ENCODE measurements around the gene BACH2. TPM values are rescaled to one million over a fixed set of nuclear protein-coding genes. Genes with fewer than 3 reads are reported as not detected.

The BACH2 gene
- total and polyA plus RNA-seq, 2 experiments from 2014 or later = 1.6 to 5.7 TPM

- TF ChIP-seq, protein P1, sequence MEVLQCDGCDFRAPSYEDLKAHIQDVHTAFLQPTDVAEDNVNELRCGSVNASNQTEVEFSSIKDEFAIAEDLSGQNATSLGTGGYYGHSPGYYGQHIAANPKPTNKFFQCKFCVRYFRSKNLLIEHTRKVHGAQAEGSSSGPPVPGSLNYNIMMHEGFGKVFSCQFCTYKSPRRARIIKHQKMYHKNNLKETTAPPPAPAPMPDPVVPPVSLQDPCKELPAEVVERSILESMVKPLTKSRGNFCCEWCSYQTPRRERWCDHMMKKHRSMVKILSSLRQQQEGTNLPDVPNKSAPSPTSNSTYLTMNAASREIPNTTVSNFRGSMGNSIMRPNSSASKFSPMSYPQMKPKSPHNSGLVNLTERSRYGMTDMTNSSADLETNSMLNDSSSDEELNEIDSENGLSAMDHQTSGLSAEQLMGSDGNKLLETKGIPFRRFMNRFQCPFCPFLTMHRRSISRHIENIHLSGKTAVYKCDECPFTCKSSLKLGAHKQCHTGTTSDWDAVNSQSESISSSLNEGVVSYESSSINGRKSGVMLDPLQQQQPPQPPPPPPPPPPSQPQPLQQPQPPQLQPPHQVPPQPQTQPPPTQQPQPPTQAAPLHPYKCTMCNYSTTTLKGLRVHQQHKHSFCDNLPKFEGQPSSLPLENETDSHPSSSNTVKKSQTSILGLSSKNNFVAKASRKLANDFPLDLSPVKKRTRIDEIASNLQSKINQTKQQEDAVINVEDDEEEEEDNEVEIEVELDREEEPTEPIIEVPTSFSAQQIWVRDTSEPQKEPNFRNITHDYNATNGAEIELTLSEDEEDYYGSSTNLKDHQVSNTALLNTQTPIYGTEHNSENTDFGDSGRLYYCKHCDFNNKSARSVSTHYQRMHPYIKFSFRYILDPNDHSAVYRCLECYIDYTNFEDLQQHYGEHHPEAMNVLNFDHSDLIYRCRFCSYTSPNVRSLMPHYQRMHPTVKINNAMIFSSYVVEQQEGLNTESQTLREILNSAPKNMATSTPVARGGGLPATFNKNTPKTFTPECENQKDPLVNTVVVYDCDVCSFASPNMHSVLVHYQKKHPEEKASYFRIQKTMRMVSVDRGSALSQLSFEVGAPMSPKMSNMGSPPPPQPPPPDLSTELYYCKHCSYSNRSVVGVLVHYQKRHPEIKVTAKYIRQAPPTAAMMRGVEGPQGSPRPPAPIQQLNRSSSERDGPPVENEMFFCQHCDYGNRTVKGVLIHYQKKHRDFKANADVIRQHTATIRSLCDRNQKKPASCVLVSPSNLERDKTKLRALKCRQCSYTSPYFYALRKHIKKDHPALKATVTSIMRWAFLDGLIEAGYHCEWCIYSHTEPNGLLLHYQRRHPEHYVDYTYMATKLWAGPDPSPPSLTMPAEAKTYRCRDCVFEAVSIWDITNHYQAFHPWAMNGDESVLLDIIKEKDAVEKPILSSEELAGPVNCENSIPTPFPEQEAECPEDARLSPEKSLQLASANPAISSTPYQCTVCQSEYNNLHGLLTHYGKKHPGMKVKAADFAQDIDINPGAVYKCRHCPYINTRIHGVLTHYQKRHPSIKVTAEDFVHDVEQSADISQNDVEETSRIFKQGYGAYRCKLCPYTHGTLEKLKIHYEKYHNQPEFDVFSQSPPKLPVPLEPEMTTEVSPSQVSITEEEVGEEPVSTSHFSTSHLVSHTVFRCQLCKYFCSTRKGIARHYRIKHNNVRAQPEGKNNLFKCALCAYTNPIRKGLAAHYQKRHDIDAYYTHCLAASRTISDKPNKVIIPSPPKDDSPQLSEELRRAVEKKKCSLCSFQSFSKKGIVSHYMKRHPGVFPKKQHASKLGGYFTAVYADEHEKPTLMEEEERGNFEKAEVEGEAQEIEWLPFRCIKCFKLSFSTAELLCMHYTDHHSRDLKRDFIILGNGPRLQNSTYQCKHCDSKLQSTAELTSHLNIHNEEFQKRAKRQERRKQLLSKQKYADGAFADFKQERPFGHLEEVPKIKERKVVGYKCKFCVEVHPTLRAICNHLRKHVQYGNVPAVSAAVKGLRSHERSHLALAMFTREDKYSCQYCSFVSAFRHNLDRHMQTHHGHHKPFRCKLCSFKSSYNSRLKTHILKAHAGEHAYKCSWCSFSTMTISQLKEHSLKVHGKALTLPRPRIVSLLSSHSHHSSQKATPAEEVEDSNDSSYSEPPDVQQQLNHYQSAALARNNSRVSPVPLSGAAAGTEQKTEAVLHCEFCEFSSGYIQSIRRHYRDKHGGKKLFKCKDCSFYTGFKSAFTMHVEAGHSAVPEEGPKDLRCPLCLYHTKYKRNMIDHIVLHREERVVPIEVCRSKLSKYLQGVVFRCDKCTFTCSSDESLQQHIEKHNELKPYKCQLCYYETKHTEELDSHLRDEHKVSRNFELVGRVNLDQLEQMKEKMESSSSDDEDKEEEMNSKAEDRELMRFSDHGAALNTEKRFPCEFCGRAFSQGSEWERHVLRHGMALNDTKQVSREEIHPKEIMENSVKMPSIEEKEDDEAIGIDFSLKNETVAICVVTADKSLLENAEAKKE (CRISPR knock-in tag; IDR thresholded peaks at IDR 0.05) = no peak
- TF ChIP-seq STAT1 (IDR thresholded peaks at IDR 0.05; ENCODE audit: unreplicated experiment) (no peak), REST (IDR thresholded peaks at IDR 0.05; ENCODE audit: unreplicated experiment) (no peak), EZH2phosphoT487 (IDR thresholded peaks at IDR 0.05; ENCODE audit: unreplicated experiment) (no peak), CREB1 (CRISPR knock-in tag; IDR thresholded peaks at IDR 0.05; ENCODE audit: low read depth) (no peak)
Observed at GRCh38 chr6:90222724-90223198, 73.9 kb downstream of the BACH2 start (continued).

GRCh38 chr6:90222008-90222407 lies 74.6 kb downstream of the BACH2 start:
- Histone ChIP-seq H3K9me2 (ENCODE audit: insufficient read depth) (no peaks in the 10 kb centered on the region), H3K4me3 (no peak overlapping the region), H3F3A (replicated peaks; ENCODE audit: low read depth) (no peaks in the 10 kb centered on the region), H3K27me3 (ENCODE audit: insufficient read depth) (no peaks in the 10 kb centered on the region), H3K27ac (ENCODE audit: low read depth) (no peak overlapping the region), H2AFZ (no peak overlapping the region), H4K20me1 (replicated peaks; ENCODE audit: insufficient read depth) (no peaks in the 10 kb centered on the region; the same call in 1 of the 2 replicates), H3K4me2 (no peak overlapping the region), H3K4me1 (ENCODE audit: insufficient read depth) (peaks cover 38% of the 10 kb centered on the region), H3K36me3 (ENCODE audit: insufficient read depth) (peaks cover 3% of the 10 kb centered on the region; the same call in 1 of the 2 replicates), H3K79me2 (replicated peaks; ENCODE audit: insufficient read depth) (no peaks in the 10 kb centered on the region)
- Mint-ChIP-seq H3K27ac (no peak overlapping the region), H3K27me3 (ENCODE audit: insufficient read depth, low read depth, poor library complexity) (peaks cover 1% of the 10 kb centered on the region), H3K36me3 (ENCODE audit: low read depth) (peaks cover 19% of the 10 kb centered on the region), H3K4me3 (no peak overlapping the region), H3K9me3 (peaks cover 20% of the 10 kb centered on the region), H3K4me1 (peaks cover 5% of the 10 kb centered on the region; the same call in 2 of the 3 replicates)
- no peak for DNase-seq (ENCODE audit: low spot score)
- ATAC-seq = no peak
- no peak for TF ChIP-seq NANOG (IDR thresholded peaks at IDR 0.05; ENCODE audit: borderline replicate concordance)
- no peak for TF ChIP-seq REST (IDR thresholded peaks at IDR 0.05; ENCODE audit: unreplicated experiment)
- no peak for TF ChIP-seq ZNF114 (CRISPR knock-in tag; IDR thresholded peaks at IDR 0.05)
- TF ChIP-seq CREB1 (CRISPR knock-in tag; IDR thresholded peaks at IDR 0.05; ENCODE audit: low read depth) = no peak
- no peak for TF ChIP-seq JUNB (IDR thresholded peaks at IDR 0.05; ENCODE audit: unreplicated experiment)
- TF ChIP-seq, protein P2, sequence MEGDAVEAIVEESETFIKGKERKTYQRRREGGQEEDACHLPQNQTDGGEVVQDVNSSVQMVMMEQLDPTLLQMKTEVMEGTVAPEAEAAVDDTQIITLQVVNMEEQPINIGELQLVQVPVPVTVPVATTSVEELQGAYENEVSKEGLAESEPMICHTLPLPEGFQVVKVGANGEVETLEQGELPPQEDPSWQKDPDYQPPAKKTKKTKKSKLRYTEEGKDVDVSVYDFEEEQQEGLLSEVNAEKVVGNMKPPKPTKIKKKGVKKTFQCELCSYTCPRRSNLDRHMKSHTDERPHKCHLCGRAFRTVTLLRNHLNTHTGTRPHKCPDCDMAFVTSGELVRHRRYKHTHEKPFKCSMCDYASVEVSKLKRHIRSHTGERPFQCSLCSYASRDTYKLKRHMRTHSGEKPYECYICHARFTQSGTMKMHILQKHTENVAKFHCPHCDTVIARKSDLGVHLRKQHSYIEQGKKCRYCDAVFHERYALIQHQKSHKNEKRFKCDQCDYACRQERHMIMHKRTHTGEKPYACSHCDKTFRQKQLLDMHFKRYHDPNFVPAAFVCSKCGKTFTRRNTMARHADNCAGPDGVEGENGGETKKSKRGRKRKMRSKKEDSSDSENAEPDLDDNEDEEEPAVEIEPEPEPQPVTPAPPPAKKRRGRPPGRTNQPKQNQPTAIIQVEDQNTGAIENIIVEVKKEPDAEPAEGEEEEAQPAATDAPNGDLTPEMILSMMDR (conservative IDR thresholded peaks at IDR 0.05; ENCODE audit: low read depth in 2 of 2) = no peak

Data from GM23338 (cell line).